Umbilical cord (tissue), 2 donors: ENCODE measurements around the gene SOX10. TPM values are rescaled to one million over a fixed set of nuclear protein-coding genes. Genes with fewer than 3 reads are reported as not detected.

Experiments
- DNase-seq: peaks from one replicate; pipeline ENCODE4 v3.0.0-alpha.2; 2015; ENCODE audit warnings: low spot score
- total RNA-seq: library from RNA; depleted of rRNA; stranded (reverse); fragments of >200 nt; gene quantifications from one replicate; pipeline ENCODE4 v1.2.3, GENCODE V29; 2014; ENCODE audit warnings: low replicate concordance; ENCODE audit not compliant: insufficient read depth

SOX10 gene
- 1.7 TPM for total RNA-seq

DNA sequence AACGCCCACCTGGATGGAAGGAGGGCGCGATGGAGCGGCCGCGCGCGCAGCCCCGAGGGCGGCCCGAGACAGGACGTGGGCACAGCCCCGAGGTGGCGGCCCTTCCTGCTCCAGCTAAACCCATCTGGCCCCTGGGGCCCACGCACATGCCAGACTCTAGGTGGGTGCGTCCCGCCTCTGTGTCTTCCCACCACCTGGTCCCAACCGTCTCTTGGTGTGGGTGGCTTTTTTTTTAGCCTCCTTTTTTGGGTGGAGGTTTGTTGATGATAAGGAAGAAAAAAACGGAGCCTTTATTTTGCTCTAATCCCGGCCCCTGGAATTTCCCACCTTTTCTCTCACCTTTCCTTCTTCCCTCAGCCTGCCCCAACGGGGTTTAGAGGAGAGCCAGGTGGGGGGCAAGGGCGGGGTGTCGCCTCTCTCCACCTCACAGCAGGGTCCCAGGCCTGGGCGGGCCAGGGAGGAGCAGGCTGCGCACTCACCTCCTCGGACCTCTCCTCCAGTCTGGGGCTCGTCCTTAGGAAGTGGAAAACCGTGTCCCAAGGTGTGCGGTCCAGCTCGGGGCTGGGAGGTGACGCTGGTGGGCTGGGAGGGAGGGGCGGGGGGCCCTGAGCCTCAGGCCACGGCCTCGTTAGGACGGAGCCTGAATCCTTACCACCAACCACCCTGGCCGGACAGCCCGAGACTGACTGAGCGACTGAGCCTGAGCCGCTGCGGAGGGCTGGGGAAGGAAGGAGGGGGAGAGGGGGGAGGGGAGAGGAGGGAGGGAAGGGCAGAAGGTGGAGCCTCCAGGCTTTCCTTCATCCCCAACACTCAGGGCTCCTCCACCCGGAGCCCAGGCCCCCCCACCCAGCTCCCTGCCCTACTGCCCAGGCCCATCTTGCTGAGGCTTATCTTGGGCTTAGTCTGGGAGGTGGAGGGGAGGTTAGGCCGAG is at the start of gene SOX10:
TSS of gene SOX10 (minus strand) at position 696 of the 932 bp plus-strand sequence. CDS start 771 bp downstream, outside the sequence.
- DNase-seq = no peak

- no peak for DNase-seq
These were observed 49.3 kb upstream of the SOX10 start for GRCh38 chr22:38033522-38034277.

- no peak for DNase-seq
These were observed 48.5 kb upstream of the SOX10 start for GRCh38 chr22:38032681-38033521.

GRCh38 chr22:38031491-38031890 is 47.1 kb upstream of the SOX10 start:
- no peak for DNase-seq

GRCh38 chr22:38030311-38031133 is 46.2 kb upstream of the SOX10 start:
- no peak for DNase-seq

GRCh38 chr22:38029901-38030300 is 45.5 kb upstream of the SOX10 start:
- DNase-seq = peak; percentile 46

DNA sequence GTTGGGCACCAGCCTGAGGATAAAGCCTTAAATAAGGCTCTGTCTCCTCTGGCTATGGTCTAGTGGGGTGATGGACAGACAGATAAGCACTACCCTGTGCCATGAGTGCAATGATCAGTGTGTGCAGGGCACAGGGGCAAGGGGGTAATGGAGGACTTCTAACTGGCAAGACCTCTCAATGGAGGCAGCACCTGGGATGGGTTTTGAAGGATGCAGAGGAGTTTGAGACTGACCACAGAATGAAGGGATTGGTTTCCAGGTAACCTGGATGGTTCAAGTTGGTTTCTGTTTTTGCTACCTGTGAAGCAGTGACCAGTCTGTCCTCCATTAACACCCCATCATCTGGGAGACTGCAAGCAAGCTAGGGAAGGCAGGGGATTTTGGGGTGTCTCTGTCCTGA is 45.0 kb upstream of the SOX10 start:
- DNase-seq = no peak

- no peak for DNase-seq
These were observed 44.2 kb upstream of the SOX10 start for GRCh38 chr22:38028344-38029130.

- no peak for DNase-seq
These were observed 43.1 kb upstream of the SOX10 start for GRCh38 chr22:38027487-38027886.

DNA sequence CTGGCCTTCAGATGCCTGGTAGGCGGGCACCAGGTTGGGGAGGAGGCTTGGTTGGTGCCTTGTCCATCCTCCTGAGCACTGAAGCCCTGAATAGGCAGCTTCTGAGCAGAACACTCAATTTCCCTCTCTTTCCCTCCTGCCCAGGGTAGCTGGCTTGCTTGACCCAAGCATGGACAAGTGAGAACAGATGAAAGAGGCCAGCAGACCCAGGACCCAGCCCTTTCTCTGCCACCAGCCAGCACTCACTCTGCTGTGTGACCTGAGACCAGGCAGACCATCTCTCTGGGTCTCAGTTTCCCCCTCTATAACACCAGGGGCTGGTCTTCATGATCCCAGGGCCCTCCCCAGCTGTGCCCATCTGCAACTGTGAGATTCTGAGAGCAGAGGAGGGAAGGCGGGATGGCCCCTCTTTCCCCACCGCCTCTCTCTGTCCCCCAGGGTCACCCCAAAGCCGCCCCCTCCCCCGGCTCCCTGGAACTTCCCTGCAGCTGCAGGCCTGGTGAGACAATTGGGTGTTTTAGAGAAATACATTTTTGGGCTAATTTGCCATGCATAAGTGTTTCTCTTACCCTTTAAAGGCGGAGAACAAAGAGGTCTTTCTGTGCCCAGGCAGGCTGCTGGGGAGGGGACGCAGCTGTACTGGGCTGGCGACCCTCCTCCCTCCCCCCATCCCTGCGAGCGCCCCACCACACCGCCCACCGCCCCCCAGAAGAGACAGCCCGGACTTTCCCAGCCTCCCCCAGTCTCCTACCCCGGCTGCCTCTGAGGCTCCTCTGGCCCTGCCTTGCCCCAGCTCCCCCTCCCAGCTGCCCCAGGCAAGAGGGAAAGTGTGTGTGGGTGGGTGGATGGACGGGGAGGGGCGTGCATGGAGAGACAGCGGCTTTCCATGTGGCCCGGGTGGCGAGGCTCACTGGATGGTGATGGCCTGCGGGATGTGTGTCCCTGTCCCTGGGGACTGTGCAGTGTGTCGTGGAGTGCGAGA is 42.1 kb upstream of the SOX10 start:
- DNase-seq = no peak

DNA sequence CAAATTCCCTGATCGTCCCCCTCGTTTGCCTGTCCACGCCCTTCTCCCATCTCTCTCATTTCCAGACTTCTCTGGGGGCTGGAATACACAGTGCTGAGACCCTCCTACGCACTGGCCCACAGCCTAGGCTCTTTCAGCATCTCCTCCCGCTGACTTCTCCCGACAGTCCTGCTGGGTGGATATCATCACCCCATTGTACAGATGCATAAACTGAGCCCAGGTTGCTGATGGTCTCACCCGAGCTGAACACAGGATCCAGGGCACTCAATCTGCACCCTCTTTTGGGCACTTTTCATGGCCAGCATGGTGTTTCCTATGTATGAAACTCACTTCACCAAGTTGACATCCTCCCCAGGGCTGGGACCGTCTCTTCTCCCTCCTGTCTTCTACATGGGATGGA is 41.2 kb upstream of the SOX10 start:
- DNase-seq = no peak

DNA sequence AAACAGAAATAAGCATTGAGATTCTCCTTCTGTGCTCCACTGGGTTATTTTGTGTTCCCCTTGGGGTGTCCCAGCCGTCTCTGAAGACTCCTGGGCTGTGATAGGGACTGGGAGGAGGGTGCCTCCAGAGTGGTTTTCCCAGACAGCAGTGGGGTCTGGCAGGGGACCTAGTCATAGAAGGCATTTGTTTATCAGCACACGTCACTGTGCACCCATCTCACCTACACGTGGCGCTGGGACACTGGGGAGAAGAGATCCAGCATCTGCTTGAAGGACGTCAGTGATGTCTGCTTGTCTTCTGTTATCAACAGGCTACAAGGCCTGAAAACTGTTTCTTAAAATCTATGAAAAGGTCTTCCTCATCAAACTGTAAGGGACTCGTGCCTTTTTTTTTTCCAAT is 38.7 kb upstream of the SOX10 start:
- DNase-seq = no peak

DNA sequence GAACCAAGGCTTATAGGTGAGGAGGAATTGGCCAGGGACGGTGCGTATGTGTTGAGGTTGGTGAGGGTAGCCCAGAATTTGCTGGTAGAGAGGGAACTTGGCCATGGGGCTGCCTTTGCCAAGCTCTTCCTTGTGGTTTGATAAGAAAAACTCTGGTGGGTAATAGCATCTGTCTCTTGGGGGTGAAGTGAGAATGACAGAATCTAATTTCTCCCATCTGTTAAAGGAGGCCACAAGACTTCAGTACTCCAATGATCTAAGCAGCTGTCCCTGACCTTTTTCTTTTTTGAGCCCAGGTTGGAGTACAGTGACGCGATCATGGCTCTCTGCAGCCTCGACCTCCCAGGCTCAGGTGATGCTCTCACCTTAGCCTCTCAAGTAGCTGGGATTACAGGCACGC is 36.9 kb upstream of the SOX10 start:
- DNase-seq = no peak

DNA sequence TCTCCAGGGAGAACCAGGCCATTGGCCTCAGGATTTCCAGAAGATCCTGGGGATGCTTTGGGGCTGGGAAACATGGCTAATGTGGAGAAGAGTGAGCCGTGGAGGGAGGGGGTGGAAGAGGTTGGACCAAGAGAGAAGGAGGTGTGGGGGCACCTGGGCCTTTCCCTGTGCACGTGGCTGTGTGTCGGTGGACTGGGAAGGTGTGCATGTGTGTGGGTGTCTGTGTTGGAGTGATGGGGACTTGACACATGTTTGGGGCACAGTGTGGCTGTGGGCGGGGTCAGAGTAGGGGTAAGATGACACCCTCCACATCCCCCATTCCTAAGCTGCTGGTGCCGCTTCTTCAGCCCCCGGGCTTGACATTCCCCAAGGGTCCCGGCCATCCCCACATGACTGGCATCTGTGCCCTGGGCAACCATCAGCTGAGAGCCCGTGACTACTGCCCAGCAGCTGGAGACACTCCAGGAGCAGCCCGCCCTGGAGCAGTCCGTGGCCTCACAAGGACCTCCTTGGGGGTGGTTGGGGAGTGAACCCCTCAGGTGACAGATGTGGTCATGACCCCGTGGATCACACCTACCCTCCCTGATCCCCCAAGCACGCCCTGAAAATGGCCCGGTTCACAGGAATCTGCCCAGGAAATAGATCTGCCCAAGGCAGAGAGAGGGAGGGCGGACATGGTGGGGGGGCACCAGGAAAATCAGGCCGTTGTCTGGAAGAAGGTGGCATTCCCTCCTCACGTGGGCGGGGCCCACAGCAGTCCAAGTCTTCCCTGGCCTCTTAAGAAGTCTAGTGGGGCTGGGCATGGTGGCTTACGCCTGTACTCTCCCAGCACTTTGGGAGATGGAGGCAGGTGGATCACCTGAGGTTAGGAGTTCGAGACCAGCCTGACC is 34.8 kb upstream of the SOX10 start:
- DNase-seq = no peak

GRCh38 chr22:38017939-38018885 is 33.9 kb upstream of the SOX10 start:
- no peak for DNase-seq

- peak; percentile 73 for DNase-seq
These were observed 33.0 kb upstream of the SOX10 start for GRCh38 chr22:38017272-38017920.
